ENCODE results near the gene PLSCR4.

DNA sequence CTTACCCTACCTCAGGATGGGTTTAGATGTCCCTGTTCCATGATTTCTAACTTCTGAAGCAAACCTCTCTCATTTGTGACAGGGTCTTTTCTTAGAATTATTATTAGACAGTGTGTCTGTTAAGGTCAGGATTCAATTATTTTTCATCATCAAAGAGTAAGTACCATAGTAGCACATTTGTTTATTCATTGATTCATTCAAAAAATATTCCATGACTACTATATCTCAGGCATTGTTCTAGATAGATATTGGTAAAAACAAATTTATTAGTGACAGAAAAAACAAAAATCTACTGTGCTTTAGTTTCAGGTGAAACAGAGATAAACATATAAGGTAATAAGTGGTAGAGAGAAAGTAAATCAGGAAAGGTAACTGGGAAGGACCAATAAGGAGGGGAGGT is 86.4 kb downstream of the PLSCR4 start:
- TF ChIP-seq, protein P1, sequence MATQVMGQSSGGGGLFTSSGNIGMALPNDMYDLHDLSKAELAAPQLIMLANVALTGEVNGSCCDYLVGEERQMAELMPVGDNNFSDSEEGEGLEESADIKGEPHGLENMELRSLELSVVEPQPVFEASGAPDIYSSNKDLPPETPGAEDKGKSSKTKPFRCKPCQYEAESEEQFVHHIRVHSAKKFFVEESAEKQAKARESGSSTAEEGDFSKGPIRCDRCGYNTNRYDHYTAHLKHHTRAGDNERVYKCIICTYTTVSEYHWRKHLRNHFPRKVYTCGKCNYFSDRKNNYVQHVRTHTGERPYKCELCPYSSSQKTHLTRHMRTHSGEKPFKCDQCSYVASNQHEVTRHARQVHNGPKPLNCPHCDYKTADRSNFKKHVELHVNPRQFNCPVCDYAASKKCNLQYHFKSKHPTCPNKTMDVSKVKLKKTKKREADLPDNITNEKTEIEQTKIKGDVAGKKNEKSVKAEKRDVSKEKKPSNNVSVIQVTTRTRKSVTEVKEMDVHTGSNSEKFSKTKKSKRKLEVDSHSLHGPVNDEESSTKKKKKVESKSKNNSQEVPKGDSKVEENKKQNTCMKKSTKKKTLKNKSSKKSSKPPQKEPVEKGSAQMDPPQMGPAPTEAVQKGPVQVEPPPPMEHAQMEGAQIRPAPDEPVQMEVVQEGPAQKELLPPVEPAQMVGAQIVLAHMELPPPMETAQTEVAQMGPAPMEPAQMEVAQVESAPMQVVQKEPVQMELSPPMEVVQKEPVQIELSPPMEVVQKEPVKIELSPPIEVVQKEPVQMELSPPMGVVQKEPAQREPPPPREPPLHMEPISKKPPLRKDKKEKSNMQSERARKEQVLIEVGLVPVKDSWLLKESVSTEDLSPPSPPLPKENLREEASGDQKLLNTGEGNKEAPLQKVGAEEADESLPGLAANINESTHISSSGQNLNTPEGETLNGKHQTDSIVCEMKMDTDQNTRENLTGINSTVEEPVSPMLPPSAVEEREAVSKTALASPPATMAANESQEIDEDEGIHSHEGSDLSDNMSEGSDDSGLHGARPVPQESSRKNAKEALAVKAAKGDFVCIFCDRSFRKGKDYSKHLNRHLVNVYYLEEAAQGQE (IDR thresholded peaks at IDR 0.05) = no peak
- TF ChIP-seq TAF1 (conservative IDR thresholded peaks at IDR 0.05) (no peak), FOXA1 (IDR thresholded peaks at IDR 0.05) (no peak)
- TF ChIP-seq, protein P2, sequence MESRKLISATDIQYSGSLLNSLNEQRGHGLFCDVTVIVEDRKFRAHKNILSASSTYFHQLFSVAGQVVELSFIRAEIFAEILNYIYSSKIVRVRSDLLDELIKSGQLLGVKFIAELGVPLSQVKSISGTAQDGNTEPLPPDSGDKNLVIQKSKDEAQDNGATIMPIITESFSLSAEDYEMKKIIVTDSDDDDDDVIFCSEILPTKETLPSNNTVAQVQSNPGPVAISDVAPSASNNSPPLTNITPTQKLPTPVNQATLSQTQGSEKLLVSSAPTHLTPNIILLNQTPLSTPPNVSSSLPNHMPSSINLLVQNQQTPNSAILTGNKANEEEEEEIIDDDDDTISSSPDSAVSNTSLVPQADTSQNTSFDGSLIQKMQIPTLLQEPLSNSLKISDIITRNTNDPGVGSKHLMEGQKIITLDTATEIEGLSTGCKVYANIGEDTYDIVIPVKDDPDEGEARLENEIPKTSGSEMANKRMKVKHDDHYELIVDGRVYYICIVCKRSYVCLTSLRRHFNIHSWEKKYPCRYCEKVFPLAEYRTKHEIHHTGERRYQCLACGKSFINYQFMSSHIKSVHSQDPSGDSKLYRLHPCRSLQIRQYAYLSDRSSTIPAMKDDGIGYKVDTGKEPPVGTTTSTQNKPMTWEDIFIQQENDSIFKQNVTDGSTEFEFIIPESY (IDR thresholded peaks at IDR 0.05) = no peak
- TF ChIP-seq, protein P3, sequence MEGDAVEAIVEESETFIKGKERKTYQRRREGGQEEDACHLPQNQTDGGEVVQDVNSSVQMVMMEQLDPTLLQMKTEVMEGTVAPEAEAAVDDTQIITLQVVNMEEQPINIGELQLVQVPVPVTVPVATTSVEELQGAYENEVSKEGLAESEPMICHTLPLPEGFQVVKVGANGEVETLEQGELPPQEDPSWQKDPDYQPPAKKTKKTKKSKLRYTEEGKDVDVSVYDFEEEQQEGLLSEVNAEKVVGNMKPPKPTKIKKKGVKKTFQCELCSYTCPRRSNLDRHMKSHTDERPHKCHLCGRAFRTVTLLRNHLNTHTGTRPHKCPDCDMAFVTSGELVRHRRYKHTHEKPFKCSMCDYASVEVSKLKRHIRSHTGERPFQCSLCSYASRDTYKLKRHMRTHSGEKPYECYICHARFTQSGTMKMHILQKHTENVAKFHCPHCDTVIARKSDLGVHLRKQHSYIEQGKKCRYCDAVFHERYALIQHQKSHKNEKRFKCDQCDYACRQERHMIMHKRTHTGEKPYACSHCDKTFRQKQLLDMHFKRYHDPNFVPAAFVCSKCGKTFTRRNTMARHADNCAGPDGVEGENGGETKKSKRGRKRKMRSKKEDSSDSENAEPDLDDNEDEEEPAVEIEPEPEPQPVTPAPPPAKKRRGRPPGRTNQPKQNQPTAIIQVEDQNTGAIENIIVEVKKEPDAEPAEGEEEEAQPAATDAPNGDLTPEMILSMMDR (IDR thresholded peaks at IDR 0.05; ENCODE audit: low read depth, low read length, missing input control) = no peak
